Esophagus squamous epithelium (tissue), 4 donors: ENCODE measurements around the gene KCTD13.

Experiments
- CTCF ChIP-seq, 6 experiments: fragments of 450-650 bp in 4 of 6; fragments of 200-600 bp in 2 of 6; sonication (generic) in 2 of 6; IDR thresholded peaks; one replicate each; pipeline ENCODE4 v1.5.1; 2016 to 2019; ENCODE audit warnings: antibody characterized with exemption in 6 of 6, mild to moderate bottlenecking in 4 of 6, moderate library complexity in 4 of 6
- POLR2A ChIP-seq, 4 donors: fragments of 450-650 bp; IDR thresholded peaks; one replicate each; pipeline ENCODE4 v1.6.1; 2017; ENCODE audit warnings: antibody characterized with exemption in 4 of 4, mild to moderate bottlenecking in 4 of 4, moderate library complexity in 3 of 4

GRCh38 chr16:29892458-29892813, 33.6 kb downstream of the KCTD13 start:
- no peak for TF ChIP-seq CTCF (IDR thresholded peaks at IDR 0.05)
- TF ChIP-seq POLR2A (IDR thresholded peaks at IDR 0.05): no peak
